ENCODE measurements around the gene CTNS.

The CTNS gene

DNA sequence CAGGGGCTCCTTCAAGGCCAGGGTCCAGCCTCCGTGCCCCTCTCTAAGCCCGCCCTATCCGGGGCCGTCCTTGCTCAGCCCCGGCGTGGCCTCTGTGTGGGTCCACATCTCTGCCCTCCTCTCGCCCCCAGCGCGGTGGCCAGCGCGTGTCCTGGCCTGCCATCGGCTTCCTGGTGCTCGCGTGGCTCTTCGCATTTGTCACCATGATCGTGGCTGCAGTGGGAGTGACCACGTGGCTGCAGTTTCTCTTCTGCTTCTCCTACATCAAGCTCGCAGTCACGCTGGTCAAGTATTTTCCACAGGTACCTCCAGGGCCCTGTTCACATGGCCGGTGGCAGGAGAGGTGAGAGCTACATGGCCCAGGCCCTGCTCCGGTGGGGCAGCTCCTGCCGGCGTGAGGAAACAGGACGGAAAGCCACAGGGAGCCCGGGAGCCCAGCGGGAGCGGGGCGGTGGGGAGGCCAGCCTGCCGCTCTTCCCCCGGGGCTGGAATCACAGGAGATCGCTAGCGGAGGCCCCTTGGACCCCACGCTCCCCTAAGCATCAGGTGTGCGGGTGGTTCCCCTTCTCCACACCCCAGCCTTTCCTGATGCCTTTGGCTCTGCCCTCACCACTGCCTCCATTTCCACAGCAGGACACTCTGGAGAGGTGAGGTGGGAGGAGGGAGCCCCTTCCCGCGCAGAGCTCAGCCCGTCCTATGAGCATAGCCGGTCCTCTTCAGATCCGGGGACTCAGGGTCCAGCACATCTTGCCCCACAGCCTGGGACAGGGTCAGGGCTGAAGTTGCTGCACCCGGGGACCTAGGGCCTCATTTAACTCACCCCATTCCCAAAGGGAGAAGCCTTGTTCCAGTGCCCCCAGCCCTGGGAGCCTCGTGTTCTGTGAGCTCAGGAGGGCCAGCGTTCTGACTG lies 21.6 kb downstream of the CTNS start:
- DNase-seq (ENCODE audit: low read depth) = no peak
- TF ChIP-seq, protein P1, sequence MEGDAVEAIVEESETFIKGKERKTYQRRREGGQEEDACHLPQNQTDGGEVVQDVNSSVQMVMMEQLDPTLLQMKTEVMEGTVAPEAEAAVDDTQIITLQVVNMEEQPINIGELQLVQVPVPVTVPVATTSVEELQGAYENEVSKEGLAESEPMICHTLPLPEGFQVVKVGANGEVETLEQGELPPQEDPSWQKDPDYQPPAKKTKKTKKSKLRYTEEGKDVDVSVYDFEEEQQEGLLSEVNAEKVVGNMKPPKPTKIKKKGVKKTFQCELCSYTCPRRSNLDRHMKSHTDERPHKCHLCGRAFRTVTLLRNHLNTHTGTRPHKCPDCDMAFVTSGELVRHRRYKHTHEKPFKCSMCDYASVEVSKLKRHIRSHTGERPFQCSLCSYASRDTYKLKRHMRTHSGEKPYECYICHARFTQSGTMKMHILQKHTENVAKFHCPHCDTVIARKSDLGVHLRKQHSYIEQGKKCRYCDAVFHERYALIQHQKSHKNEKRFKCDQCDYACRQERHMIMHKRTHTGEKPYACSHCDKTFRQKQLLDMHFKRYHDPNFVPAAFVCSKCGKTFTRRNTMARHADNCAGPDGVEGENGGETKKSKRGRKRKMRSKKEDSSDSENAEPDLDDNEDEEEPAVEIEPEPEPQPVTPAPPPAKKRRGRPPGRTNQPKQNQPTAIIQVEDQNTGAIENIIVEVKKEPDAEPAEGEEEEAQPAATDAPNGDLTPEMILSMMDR (conservative IDR thresholded peaks at IDR 0.05; ENCODE audit: low read depth, low read length) = no peak
- no peak overlapping the region for H3K4me3 ChIP-seq (ENCODE audit: low read length)

DNA sequence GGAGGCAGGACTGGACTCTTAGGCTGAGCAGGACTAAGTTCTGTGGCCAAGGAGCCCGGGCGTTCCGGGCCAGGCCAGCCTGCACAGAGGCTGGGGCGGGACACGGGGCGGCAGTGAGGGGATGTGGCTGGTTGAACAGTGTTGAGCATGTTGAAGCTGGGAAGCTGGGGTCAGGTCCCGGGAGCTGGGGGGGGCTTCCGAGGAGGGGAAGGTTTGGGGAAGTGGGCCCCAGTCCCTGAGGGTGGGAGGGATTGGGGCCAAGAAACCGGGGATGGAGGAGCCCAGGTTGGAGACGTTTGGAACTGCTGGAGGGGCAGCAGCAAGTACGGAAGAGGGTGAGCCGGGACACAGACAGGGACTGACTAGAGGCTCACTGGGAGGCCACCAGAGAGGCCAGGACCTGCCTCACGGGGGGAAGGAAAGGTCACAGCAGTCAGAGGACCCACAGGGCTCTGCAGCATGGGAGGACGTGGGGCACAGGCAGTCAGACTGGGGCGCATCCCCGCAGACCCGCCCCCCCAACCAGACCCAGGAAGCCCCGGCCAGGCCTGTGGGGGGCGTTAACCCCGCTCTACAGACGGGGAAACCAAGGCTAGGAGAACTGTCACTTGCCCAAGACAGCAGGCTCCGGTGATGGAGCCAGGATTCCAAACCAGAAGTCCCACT lies 22.4 kb downstream of the CTNS start:
- H3K4me3 ChIP-seq (ENCODE audit: low read length) = no peak overlapping the region
- TF ChIP-seq, protein P1 (conservative IDR thresholded peaks at IDR 0.05; ENCODE audit: low read depth, low read length) = no peak
- no peak for DNase-seq (ENCODE audit: low read depth)

DNA sequence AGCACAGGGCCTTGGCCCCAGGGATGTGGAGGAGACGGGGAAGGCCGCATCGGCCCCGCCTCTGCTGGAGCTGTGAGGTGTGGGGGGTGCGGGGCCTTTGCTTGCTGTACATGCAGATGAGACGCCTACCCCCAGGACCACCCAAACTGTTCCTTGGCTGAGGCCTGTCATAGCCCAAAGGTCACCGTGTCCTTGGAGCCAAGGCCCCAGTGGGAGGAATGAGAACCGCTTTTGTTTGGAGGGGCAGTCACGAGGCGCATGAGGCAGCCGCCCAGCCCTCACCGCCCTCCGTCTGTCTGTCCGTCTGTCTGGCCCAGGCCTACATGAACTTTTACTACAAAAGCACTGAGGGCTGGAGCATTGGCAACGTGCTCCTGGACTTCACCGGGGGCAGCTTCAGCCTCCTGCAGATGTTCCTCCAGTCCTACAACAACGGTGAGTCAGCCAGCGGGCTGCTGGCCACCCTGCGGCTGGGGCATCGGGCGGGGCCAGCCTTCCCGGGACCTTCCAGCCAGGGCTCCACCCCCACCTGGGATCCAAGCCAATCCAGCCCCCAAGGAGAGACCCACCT lies 23.1 kb downstream of the CTNS start:
- H3K4me3 ChIP-seq (ENCODE audit: low read length) = no peak overlapping the region
- TF ChIP-seq, protein P1 (conservative IDR thresholded peaks at IDR 0.05; ENCODE audit: low read depth, low read length) = no peak

DNA sequence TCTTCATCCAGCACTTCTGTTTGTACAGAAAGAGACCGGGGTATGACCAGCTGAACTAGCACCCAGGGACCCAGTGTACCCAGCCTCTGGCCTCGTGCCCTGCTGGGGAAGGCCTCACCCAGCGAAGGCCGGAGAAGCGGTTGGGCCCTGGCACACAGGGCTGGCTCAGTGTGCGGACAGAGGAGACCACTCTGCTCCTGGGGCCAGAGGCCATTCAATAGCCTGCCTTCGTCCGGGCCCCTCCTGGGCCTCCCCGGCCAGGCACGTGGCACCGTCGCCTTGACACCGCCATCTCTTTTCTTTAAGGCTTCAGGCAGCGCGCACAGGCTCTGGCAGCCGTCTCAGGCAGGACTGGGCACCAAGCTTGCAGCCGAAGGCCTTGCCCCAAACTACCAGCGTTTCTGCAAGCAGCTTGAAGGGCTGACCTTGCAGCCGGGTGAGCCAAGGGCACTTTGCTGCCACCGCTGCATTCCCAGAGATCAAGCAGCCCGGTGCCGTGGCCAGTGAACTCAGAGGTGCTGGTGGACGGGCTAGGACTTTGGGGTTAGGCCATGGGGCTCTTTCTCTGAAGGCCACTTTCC lies 23.8 kb downstream of the CTNS start:
- TF ChIP-seq, protein P1 (conservative IDR thresholded peaks at IDR 0.05; ENCODE audit: low read depth, low read length) = no peak
- no peak overlapping the region for H3K4me3 ChIP-seq (ENCODE audit: low read length)
- DNase-seq (ENCODE audit: low read depth) = no peak

More for the DNA sequence above, 23.1 kb downstream of the CTNS start:
- DNase-seq (ENCODE audit: low read depth) = no peak

DNA sequence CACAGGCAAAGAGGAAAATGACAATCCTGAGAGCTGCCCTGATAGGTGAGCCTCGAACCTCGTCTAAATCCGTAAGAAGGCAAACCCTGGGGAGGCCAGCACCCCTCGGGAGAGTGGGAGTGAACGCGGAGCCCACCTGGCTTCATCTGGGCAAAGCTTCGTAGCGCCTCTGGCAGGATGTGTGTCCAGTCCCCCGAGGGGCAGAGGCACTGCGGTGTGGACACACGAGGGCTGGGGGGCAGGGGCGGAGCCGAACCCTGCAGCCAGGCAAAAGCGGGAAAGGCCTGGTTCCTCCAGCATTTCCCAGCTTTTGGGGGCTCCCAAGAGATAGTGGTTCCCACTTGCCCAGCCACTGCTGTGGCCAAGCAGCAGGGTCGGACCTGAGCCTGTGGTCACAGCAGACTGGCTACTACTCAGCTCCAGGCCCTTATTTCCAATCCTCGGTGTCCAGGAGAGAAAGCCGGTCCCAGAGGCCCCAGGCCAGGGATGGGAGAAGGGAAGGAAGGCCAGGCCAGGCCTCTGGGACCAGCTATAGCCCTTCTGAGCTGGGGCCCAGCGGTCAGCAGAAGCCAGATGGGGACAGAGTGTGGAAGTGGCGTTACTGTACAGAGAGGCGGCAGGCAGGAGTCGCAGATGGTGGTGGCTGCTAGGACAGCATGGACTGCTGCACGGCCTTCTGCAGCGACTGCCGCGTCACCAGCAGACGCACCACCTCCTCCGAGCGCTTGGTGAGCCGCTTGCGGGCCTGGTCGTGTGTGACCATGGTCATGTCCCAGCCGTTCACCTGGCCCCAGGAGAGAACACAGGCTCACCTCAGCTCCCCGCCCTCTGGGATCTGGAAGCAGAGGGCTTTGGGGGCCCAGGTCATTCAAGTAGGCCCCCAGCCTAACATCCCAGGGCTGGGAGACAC lies 26.8 kb downstream of the CTNS start:
- DNase-seq (ENCODE audit: low read depth) = no peak
- no peak overlapping the region for H3K4me3 ChIP-seq (ENCODE audit: low read length)
- TF ChIP-seq, protein P1 (conservative IDR thresholded peaks at IDR 0.05; ENCODE audit: low read depth, low read length) = no peak

DNA sequence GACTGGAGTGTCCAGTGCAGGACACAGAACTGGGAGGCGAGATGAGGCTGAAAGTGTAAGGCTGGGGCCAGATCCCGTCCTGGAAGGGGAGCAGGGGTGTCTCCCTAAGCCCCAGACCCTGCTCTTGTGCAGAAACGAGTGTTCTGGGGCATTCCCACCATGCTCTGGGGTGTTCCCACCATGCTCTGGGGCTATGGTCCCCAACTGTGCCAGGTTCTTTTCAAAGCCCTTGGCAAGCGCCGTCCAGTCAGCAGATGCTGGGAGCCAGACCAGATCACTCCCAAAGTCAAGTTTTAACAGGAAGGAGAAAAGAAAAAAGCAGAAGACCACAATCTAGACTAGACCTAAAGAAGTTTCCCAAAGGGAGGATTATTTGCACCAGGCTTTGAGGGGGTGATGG lies 29.3 kb downstream of the CTNS start:
- TF ChIP-seq, protein P1 (conservative IDR thresholded peaks at IDR 0.05; ENCODE audit: low read depth, low read length) = no peak
- DNase-seq (ENCODE audit: low read depth) = no peak
- no peak overlapping the region for H3K4me3 ChIP-seq (ENCODE audit: low read length)
